ENCODE data around the gene RPL22L1. TPM values are rescaled to one million over a fixed set of nuclear protein-coding genes. Genes with fewer than 3 reads are reported as not detected.

Gene RPL22L1
- total and polyA plus RNA-seq, 2 of the 4 experiments (the other 2 are of a cell fraction), result 37.1 to 92.0 TPM

GRCh38 chr3:170852324-170852723 is 17.7 kb downstream of the RPL22L1 start:
- no peaks in the 10 kb centered on the region for H3K36me3 ChIP-seq (ENCODE audit: control insufficient read depth, insufficient read depth, low read length)
- CTCF ChIA-PET, result interaction anchor here (0.9 kb wide), 1 partner anchor 11 kb away, joined by 5 read pairs; no protein-coding TSS in a partner anchor
- H3K23ac ChIP-seq (ENCODE audit: low read depth, low read length), result no peak overlapping the region
- no peak overlapping the region for H3K9ac ChIP-seq (ENCODE audit: low read depth, low read length)
- H3K27me3 ChIP-seq (ENCODE audit: control insufficient read depth, insufficient read depth, low read length), result no peaks in the 10 kb centered on the region
- in situ Hi-C loops (cut with MboI; ENCODE audit: low sequenced_read_pairs), result loop anchor here (10.0 kb wide), 1 partner anchor 668 kb away; the partner anchor contains the start of gene PHC3
- H2BK5ac ChIP-seq (ENCODE audit: low read depth, low read length, poor library complexity, severe bottlenecking), result no peak overlapping the region
- no peak overlapping the region for H3K14ac ChIP-seq (replicated peaks; ENCODE audit: low read depth, low read length)
- H4K8ac ChIP-seq (ENCODE audit: low read depth in 2 of 2, low read length in 2 of 2), result no peak overlapping the region
- H3K9me1 ChIP-seq (ENCODE audit: insufficient read depth, low read length), result no peaks in the 10 kb centered on the region
- no peak overlapping the region for H2BK120ac ChIP-seq (ENCODE audit: low read depth, low read length)
- H2AFZ ChIP-seq (replicated peaks; ENCODE audit: low read length, poor library complexity), result no peak overlapping the region
- H3K4me2 ChIP-seq (ENCODE audit: low read depth, low read length), result no peak overlapping the region
- intact Hi-C loops (cut with micrococcal nuclease), result no loop called here
- H3K4me1 ChIP-seq (ENCODE audit: control insufficient read depth, insufficient read depth, low read length), result 0 out of 2 replicates have a peak, but pooled peaks cover 2% of the 10 kb centered on the region
- no peaks in the 10 kb centered on the region for H3K79me1 ChIP-seq (ENCODE audit: low read depth in 1 of 2, low read length in 2 of 2)
- no peak overlapping the region for H2AK9ac ChIP-seq (replicated peaks; ENCODE audit: low read depth, low read length, poor library complexity)
- no CpG with 5 or more reads among the region's 4 CpGs for WGBS, 2 experiments (ENCODE audit: extremely low coverage in 2 of 2, insufficient read length in 1 of 2)
- no peak overlapping the region for H3K18ac ChIP-seq (ENCODE audit: low read depth, low read length)
- DNase-seq (no peak), ATAC-seq (ENCODE audit: low read depth) (no peak)
- no peak overlapping the region for H3K27ac ChIP-seq (ENCODE audit: insufficient read depth, low read length)
- no peak overlapping the region for H3K4ac ChIP-seq (ENCODE audit: low read depth, low read length)
- H2BK15ac ChIP-seq (ENCODE audit: low read depth, low read length), result no peak overlapping the region
- no peak overlapping the region for H2AK5ac ChIP-seq (ENCODE audit: low read depth, low read length)
- POLR2A ChIA-PET (ENCODE audit: unreplicated experiment), result no interaction called here
- H3K56ac ChIP-seq (ENCODE audit: extremely low read depth, insufficient read depth, low read length), result no peak overlapping the region
- no peak for TF ChIP-seq CEBPB (IDR thresholded peaks at IDR 0.05; ENCODE audit: low read depth, low read length)
- no peak for TF ChIP-seq MXI1 (IDR thresholded peaks at IDR 0.05; ENCODE audit: borderline replicate concordance, low read depth, low read length)
- no peak for TF ChIP-seq MAFK (IDR thresholded peaks at IDR 0.05; ENCODE audit: low read depth, low read length)
- TF ChIP-seq POLR2A (IDR thresholded peaks at IDR 0.05; ENCODE audit: low read depth, low read length), result no peak
- no peak for TF ChIP-seq MAZ (IDR thresholded peaks at IDR 0.05; ENCODE audit: borderline replicate concordance, low read depth, low read length)
- TF ChIP-seq, protein P1, sequence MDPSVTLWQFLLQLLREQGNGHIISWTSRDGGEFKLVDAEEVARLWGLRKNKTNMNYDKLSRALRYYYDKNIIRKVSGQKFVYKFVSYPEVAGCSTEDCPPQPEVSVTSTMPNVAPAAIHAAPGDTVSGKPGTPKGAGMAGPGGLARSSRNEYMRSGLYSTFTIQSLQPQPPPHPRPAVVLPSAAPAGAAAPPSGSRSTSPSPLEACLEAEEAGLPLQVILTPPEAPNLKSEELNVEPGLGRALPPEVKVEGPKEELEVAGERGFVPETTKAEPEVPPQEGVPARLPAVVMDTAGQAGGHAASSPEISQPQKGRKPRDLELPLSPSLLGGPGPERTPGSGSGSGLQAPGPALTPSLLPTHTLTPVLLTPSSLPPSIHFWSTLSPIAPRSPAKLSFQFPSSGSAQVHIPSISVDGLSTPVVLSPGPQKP (IDR thresholded peaks at IDR 0.05; ENCODE audit: borderline replicate concordance, low read depth, low read length), result no peak
- TF ChIP-seq CHD1 (IDR thresholded peaks at IDR 0.05; ENCODE audit: low read depth, low read length), result no peak
- no peak for TF ChIP-seq RCOR1 (IDR thresholded peaks at IDR 0.05; ENCODE audit: insufficient replicate concordance, low read length)
- no peak for TF ChIP-seq RFX5 (IDR thresholded peaks at IDR 0.05; ENCODE audit: low read depth, low read length)
- TF ChIP-seq FOS (IDR thresholded peaks at IDR 0.05; ENCODE audit: low read depth, low read length), result no peak
- TF ChIP-seq NFE2L2 (IDR thresholded peaks at IDR 0.05; ENCODE audit: low read depth, low read length), result no peak
- H3K4me3 ChIP-seq (ENCODE audit: insufficient read depth, low read depth, low read length), result no peak overlapping the region
- no peaks in the 10 kb centered on the region for H3K9me3 ChIP-seq (ENCODE audit: control insufficient read depth, insufficient read depth, low read length)
- H4K20me1 ChIP-seq (ENCODE audit: insufficient read depth, low read length), result no peaks in the 10 kb centered on the region
- BruUV-seq (replicated peaks), result no TSS peak
- no peak overlapping the region for H2BK20ac ChIP-seq (ENCODE audit: low read depth, low read length)
- dilution Hi-C loops (cut with HindIII; ENCODE audit: low sequenced_read_pairs, unreplicated experiment), result loop anchor here (10.0 kb wide), 1 partner anchor 448 kb away; no protein-coding TSS in a partner anchor
- H4K91ac ChIP-seq (ENCODE audit: insufficient read depth, low read depth, low read length), result no peak overlapping the region
- no peak overlapping the region for H4K5ac ChIP-seq (ENCODE audit: low read depth, low read length)
